Activated B cell treated with CpG ODN at 0.5 μM for 24 hours (primary cell): Measurements from ENCODE around the gene MACROH2A1. TPM values are rescaled to one million over a fixed set of nuclear protein-coding genes. Genes with fewer than 3 reads are reported as not detected.

Experiments
- ATAC-seq: fragments of 200-7000 bp; cut with Tn5 transposase; one replicate; pipeline ENCODE4 v1.10.0; 2021; ENCODE audit warnings: low read depth, mild to moderate bottlenecking, moderate library complexity
- CTCF ChIA-PET: fragments of 350-600 bp; sonication (Branson Sonifier 250); formaldehyde crosslinking; loops from one replicate; lab custom pipeline; 2021; ENCODE audit warnings: antibody characterized with exemption; lab: Charles Lee
- POLR2A ChIA-PET: fragments of 350-600 bp; sonication (Branson Sonifier 250); formaldehyde crosslinking; loops from one replicate; lab custom pipeline; 2021; ENCODE audit warnings: antibody characterized with exemption; lab: Charles Lee
- DNase-seq: peaks from one replicate; pipeline ENCODE4 v3.0.0; 2022
- H3K27ac Mint-ChIP-seq: one replicate; pipeline ENCODE4 v1.8.0; 2020; ENCODE audit warnings: mixed read lengths
- H3K27me3 Mint-ChIP-seq: one replicate; pipeline ENCODE4 v1.8.0; 2021; ENCODE audit warnings: mixed read lengths
- H3K36me3 Mint-ChIP-seq: one replicate; pipeline ENCODE4 v1.8.0; 2021; ENCODE audit warnings: low read depth, mixed read lengths
- H3K4me1 Mint-ChIP-seq: one replicate; pipeline ENCODE4 v1.8.0; 2021; ENCODE audit warnings: mixed read lengths
- H3K4me3 Mint-ChIP-seq: one replicate; pipeline ENCODE4 v1.8.0; 2020; ENCODE audit warnings: mild to moderate bottlenecking, mixed read lengths
- H3K9me3 Mint-ChIP-seq: one replicate; pipeline ENCODE4 v1.8.0; 2020; ENCODE audit warnings: mixed read lengths
- CTCF ChIP-seq: fragments of 200-600 bp; IDR thresholded peaks from one replicate; pipeline ENCODE4 v1.8.0; 2022; ENCODE audit warnings: antibody characterized with exemption, mild to moderate bottlenecking
- intact Hi-C: fragments of 100-400 bp; cut with micrococcal nuclease; formaldehyde crosslinking; loops from one replicate; pipeline ENCODE4 v1.15.1; 2024
- total RNA-seq: library from RNA; stranded (reverse); gene quantifications from 2 replicates; pipeline ENCODE4 v1.2.3, GENCODE V29; 2022

MACROH2A1 gene
- total RNA-seq, 1 donor from 2014 or later, result 125 TPM

DNA sequence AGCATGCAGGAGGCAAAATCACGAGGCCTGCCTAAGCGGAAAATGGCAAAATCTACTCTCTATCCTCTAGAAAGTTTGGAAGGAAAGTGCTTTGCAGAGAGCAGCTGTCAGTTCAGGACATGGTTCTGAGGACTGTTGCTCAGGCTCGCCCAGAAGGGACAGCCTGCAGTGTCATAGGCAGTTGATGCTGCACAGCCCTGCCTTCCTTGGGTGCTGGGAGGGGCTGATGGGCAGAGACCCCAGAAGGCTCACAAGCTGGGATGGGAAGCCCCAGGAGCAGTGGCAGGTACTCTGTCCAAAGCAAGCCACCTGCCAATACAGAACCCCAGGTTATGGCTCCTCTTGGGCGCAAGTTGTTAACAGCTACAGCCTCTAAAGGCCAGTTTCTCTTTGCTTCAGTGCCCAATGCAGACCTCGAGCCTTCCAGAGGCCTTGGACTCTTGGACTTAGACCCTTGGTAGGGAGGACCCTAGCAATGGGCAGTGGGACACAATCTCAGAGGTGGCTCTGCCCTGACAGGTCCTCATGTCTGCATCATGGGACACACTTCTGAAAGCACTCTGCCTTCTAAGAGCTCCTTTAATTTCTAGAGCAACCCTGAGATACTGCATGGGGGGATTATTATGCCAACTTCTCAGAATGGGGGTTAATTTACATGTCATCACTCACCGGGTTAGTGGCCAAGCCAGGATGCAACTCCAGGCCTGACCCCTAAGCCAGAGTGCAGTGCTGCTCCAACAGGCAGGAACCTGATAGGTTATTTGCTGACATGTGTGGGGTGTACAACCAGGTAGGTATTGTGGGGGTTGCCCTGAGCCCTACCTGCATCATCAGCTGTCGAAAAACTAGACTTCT is 57.1 kb downstream of the MACROH2A1 start:
- peaks cover 19% of the 10 kb centered on the region for H3K4me1 Mint-ChIP-seq
- H3K27me3 Mint-ChIP-seq, result no peaks in the 10 kb centered on the region
- no peak for TF ChIP-seq CTCF
- CTCF ChIA-PET, result no interaction called here
- H3K4me3 Mint-ChIP-seq, result no peak overlapping the region
- H3K9me3 Mint-ChIP-seq, result no peaks in the 10 kb centered on the region
- intact Hi-C loops, result no loop called here
- peaks cover 86% of the 10 kb centered on the region for H3K36me3 Mint-ChIP-seq
- H3K27ac Mint-ChIP-seq, result no peak overlapping the region
- POLR2A ChIA-PET, result no interaction called here
- ATAC-seq (no peak), DNase-seq (no peak)

GRCh38 chr5:135341016-135341666 is 57.9 kb downstream of the MACROH2A1 start:
- Mint-ChIP-seq H3K36me3 (peaks cover 89% of the 10 kb centered on the region), H3K4me3 (no peak overlapping the region), H3K27ac (no peak overlapping the region), H3K4me1 (peaks cover 12% of the 10 kb centered on the region), H3K27me3 (no peaks in the 10 kb centered on the region), H3K9me3 (no peaks in the 10 kb centered on the region)
- POLR2A ChIA-PET, result no interaction called here
- intact Hi-C loops, result no loop called here
- no peak for TF ChIP-seq CTCF
- DNase-seq (no peak), ATAC-seq (no peak)
- CTCF ChIA-PET, result no interaction called here

- TF ChIP-seq CTCF, result no peak
- ATAC-seq (no peak), DNase-seq (no peak)
- peaks cover 6% of the 10 kb centered on the region for H3K4me1 Mint-ChIP-seq
- no peak overlapping the region for H3K27ac Mint-ChIP-seq
- no peak overlapping the region for H3K4me3 Mint-ChIP-seq
- no peaks in the 10 kb centered on the region for H3K9me3 Mint-ChIP-seq
- no peaks in the 10 kb centered on the region for H3K27me3 Mint-ChIP-seq
- intact Hi-C loops, result no loop called here
- ChIA-PET POLR2A (no interaction called here), CTCF (no interaction called here)
- peaks cover 85% of the 10 kb centered on the region for H3K36me3 Mint-ChIP-seq
Observed at GRCh38 chr5:135340568-135340967, 58.5 kb downstream of the MACROH2A1 start.

DNA sequence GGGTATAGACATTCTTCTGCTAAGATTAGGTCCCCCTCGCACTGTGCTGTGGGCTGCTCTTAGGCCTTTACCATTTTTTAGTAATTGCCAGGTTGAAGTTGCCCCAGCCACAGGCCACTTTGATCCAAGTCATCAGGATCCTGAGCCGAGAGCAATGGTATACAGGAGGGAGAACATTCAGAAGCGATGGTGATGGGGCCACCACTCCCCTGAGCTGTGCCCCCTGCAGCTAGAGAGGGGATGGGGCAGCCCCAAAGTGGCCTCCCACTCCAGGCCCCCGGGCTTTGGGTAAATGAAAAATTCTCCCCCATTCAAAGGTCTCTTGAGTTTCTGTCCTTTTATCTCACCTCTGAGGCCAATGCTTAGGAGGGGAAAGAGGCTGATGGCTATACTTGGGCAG is 59.4 kb downstream of the MACROH2A1 start:
- Mint-ChIP-seq H3K27me3 (no peaks in the 10 kb centered on the region), H3K9me3 (no peaks in the 10 kb centered on the region), H3K4me1 (no peaks in the 10 kb centered on the region), H3K36me3 (peaks cover 84% of the 10 kb centered on the region), H3K27ac (no peak overlapping the region), H3K4me3 (no peak overlapping the region)
- intact Hi-C loops, result no loop called here
- ATAC-seq (no peak), DNase-seq (no peak)
- ChIA-PET CTCF (no interaction called here), POLR2A (no interaction called here)
- no peak for TF ChIP-seq CTCF

DNA sequence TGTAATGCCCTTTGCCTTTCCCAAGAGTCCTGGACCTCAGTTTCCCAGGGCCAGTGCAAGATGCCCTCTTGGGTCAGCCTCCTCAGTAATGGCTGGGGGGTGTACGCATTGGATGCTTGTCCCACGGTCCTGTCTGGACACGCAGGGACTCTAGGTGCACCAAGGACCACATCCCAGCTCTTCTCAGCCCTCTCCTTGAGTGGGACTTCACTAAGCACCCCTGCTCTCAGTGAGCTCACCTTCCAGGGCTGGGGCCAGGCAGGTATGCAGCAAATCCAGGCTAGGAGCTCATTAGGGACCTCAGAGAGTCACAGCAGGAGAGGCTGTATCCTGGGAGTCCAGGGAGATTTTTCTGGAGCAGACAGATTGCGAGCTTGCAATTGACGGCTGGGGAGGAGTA is 59.8 kb downstream of the MACROH2A1 start:
- DNase-seq (no peak), ATAC-seq (no peak)
- Mint-ChIP-seq H3K27ac (no peak overlapping the region), H3K27me3 (no peaks in the 10 kb centered on the region), H3K4me3 (no peak overlapping the region), H3K36me3 (peaks cover 86% of the 10 kb centered on the region), H3K4me1 (no peaks in the 10 kb centered on the region), H3K9me3 (no peaks in the 10 kb centered on the region)
- CTCF ChIA-PET, result no interaction called here
- intact Hi-C loops, result no loop called here
- no peak for TF ChIP-seq CTCF
- POLR2A ChIA-PET, result no interaction called here
